Choroid plexus epithelial cell (primary cell): ENCODE data around the gene ZNF687.

Experiments used
- DNase-seq: peaks from one replicate; pipeline ENCODE4 v3.0.0-alpha.2; 2010; ENCODE audit warnings: low read depth
- H3K4me3 ChIP-seq: 2 replicates; pipeline ENCODE4 v1.5.1; 2011; ENCODE audit warnings: low read depth, mild to moderate bottlenecking, control low read depth, low read length, moderate library complexity
- TF ChIP-seq, protein P1 (sequence below): conservative IDR thresholded peaks from 2 replicates; pipeline ENCODE4 v1.5.1; 2011; ENCODE audit warnings: low read depth, mild to moderate bottlenecking, control low read depth, inconsistent platforms, low read length, moderate library complexity

The ZNF687 gene

DNA sequence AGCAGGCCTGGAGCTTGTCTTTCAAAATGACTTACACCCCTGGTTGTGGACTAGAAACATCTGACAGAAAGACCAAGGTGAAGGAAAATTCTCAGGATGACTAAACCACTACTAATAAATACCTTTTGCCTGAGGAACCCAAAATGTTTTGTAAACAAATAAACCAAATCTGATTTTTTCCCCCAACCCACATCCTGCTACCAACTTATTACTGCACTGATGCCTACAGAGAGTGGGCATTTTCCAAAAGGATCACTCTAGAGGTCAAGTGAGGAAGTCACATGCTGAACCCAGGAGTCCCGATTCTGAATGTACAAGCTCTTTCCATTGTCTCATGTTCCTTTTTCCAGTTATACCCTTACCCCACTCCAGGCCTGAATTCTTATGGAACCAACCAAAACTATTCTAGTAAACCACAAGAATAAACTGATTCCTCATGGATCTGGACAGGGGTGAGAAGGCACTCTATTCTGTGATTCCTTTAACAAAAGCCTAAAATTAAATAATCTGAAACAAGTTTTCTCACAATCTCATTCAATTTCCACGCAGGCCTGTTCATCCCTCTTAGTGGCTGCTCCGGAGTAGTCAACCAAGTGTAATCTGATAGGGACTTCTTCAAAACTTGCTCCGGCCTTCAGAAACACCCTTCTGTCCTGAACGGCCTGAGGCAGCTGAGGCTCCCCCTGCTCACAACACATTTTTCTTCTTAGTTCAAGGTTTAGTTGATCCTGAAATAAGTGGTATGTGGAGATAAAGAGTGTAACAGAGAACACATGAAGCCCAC is 43.7 kb downstream of the ZNF687 start:
- DNase-seq = peak; percentile 58
- peak overlapping the region; percentile 73 for H3K4me3 ChIP-seq
- TF ChIP-seq, protein P1, sequence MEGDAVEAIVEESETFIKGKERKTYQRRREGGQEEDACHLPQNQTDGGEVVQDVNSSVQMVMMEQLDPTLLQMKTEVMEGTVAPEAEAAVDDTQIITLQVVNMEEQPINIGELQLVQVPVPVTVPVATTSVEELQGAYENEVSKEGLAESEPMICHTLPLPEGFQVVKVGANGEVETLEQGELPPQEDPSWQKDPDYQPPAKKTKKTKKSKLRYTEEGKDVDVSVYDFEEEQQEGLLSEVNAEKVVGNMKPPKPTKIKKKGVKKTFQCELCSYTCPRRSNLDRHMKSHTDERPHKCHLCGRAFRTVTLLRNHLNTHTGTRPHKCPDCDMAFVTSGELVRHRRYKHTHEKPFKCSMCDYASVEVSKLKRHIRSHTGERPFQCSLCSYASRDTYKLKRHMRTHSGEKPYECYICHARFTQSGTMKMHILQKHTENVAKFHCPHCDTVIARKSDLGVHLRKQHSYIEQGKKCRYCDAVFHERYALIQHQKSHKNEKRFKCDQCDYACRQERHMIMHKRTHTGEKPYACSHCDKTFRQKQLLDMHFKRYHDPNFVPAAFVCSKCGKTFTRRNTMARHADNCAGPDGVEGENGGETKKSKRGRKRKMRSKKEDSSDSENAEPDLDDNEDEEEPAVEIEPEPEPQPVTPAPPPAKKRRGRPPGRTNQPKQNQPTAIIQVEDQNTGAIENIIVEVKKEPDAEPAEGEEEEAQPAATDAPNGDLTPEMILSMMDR = no peak

DNA sequence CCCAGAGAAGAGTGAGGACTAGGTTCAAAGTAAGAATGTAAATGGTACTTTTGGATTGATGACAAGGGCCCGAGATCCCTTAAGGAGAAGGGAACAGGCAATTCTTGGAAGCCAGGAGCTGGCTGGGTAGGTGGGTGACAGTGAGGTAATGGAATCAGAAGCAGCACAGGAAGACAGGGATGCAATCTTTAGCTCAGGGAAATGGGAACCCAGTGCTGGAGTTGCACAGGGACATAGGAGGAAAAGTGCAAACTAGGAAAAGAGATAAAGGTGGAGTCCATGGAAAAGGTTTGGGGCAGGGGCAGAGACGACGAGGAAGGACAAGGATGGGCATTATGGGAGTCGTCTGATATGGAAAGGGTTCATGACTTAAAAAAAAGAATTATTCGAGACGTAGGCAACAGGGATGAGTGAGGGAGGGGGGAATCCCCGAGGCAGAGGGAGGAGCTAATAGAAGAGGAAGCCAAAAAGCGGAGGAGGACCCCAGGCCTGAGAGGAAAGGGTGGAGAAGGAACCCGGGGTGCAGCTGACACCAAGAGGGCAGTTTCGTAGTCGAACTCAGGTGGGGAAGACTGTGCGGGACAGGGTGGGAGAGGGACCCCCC is 44.6 kb downstream of the ZNF687 start:
- TF ChIP-seq, protein P1 = no peak
- peak overlapping the region; percentile 73 for H3K4me3 ChIP-seq
- DNase-seq = peak; percentile 61

DNA sequence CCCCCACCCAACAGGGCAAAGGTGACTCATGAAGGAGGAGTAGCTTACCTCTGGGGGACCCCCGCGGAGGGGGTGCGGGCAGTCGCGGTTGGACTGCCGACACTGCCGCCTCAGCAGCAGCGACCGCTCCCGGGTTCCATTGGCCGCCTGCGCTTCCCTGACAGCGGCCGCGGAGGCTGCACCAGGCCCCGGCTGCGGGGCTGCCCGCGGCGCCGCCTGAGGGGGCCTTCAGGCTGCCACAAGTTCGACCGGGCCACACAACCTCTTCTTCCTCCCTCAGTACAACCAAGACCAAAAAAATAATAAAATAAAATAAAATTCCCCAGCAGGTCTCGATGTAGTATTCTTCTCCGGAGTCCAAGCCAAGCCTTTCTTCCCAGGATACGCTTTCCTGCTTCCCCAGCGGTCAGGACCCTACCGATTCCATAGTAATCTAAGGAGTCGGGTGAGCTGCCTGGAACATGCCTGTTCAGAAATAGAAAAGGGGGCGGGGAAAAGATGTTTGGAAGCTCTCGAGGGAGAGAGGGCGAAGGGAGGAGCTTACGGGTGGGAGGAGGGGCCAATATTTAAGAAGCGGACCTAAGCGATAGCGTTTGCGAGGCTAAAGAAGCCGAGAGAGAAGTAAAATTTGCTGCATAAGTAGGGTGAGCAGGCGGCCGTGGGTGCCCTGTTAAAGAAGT is 45.3 kb downstream of the ZNF687 start, which contains the start of gene PI4KB:
PI4KB (minus strand) TSS at position 194 of the 680 bp plus-strand sequence. CDS start 10,935 bp downstream, outside the sequence.
- peak within 1 kb of the TSS; percentile 73 for H3K4me3 ChIP-seq
- TF ChIP-seq, protein P1 = no peak
- DNase-seq = peak; percentile 99

DNA sequence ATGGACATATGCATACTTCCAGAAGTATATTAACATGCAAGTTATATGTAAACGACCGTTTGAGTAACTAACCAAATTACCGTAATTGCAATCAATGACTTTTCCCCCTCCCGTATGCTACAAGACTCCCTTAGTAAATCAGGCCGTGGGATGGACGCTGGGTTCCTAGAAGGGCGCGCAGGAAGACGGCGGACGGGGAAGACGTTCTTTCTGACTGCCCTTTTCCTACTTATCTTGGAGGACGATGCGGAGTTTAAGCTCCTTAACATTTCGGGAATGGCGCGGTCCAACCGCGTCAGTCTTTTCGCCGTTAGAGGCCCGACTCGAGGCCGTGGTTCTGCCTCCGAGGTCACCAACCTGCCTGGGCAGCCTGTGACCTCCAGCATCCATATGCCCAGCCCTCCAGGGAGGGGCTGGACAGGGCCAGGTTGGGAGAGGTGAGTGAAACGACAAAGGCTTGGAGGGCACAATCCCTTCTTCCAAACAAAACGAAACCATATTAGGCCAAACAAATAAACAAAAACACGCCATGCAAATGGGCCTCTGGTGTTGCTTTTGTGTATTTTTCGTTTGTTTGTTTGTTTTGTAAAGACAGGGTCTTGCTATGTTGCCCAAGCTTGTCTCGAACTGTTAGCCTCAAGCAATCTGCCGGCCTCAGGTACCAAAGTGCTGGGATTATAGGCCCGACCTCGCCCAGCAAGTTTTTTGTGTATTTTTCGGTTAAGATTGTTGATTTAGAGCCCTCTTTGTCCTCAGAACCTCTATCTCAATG is 46.0 kb downstream of the ZNF687 start:
- TF ChIP-seq, protein P1 = no peak
- peak overlapping the region; percentile 73 for H3K4me3 ChIP-seq
- no peak for DNase-seq

DNA sequence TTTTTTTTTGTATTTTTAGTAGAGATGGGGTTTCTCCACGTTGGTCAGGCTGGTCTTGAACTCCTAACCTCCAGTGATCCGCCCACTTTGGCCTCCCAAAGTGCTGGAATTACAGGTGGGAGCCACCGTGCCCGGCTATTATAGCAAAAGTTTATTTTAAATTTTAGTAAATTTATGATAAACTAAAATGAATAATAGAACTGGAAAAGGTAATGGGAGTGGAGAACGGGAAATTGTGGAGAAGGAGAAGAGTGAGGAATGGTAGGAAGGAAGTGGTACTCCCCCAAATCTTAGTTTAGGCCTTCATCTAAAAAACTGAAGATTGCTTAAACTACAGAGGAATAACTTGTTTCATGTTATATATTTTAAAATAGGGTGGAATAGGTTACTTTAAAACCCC is 52.7 kb downstream of the ZNF687 start:
- H3K4me3 ChIP-seq = no peak overlapping the region
- no peak for DNase-seq
- TF ChIP-seq, protein P1 = no peak

DNA sequence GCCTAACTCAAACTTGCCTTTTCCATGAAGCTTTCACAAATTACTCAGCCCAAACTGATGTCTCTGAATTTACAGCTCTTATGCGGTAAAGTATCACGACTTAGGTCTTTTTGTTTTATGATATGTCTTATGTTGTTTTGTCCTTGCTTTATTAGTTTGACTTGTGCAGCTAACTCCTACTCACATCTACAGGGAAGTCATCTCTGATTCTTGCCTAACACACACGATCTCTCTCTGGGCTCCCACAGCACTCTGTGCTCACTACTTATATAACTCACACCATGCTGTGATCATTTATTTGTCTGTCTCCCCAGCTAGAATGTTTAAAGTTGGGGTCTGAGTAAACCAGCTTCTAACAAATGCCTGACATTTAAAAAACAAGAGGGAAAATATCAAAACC is 54.5 kb downstream of the ZNF687 start:
- DNase-seq = peak; percentile 16
- no peak overlapping the region for H3K4me3 ChIP-seq
- TF ChIP-seq, protein P1 = no peak
